Vagina (tissue), 2 donors: ENCODE measurements around the gene RFTN1. TPM values are rescaled to one million over a fixed set of nuclear protein-coding genes. Genes with fewer than 3 reads are reported as not detected.

Experiments used
- DNase-seq, 2 donors: peaks; one replicate each; pipeline ENCODE4 v3.0.0-alpha.2; 2017; ENCODE audit errors: extremely low spot score in 2 of 2
- H3K27ac ChIP-seq: fragments of 200-600 bp; sonication (generic); one replicate; pipeline ENCODE4 v1.5.1; 2019
- H3K27me3 ChIP-seq: fragments of 200-600 bp; sonication (generic); one replicate; pipeline ENCODE4 v1.5.1; 2019
- H3K36me3 ChIP-seq, 2 donors: fragments of 200-600 bp; sonication (generic); one replicate each; pipeline ENCODE4 v1.5.1; 2017 to 2019
- H3K4me1 ChIP-seq: fragments of 200-600 bp; sonication (generic); one replicate; pipeline ENCODE4 v1.5.1; 2019
- H3K4me3 ChIP-seq, 2 donors: fragments of 200-600 bp; sonication (generic); 1 replicate in 1 of 2; 2 replicates in 1 of 2; pipeline ENCODE4 v1.5.1; 2016 to 2019
- H3K9me3 ChIP-seq: fragments of 200-600 bp; sonication (generic); one replicate; pipeline ENCODE4 v1.5.1; 2019
- CTCF ChIP-seq, 3 experiments: fragments of 450-650 bp in 2 of 3; fragments of 200-600 bp in 1 of 3; sonication (generic) in 1 of 3; IDR thresholded peaks; one replicate each; pipeline ENCODE4 v1.5.1; 2017 to 2019; ENCODE audit warnings: antibody characterized with exemption in 3 of 3, mild to moderate bottlenecking in 2 of 3, moderate library complexity in 2 of 3
- POLR2A ChIP-seq, 2 donors: fragments of 450-650 bp; IDR thresholded peaks; one replicate each; pipeline ENCODE4 v1.6.1; 2017; ENCODE audit warnings: antibody characterized with exemption in 2 of 2, mild to moderate bottlenecking in 2 of 2, moderate library complexity in 2 of 2
- POLR2AphosphoS5 ChIP-seq, 2 donors: sonication (generic); formaldehyde crosslinking; IDR thresholded peaks; one replicate each; pipeline ENCODE4 v1.9.0; 2017; ENCODE audit warnings: antibody characterized with exemption in 2 of 2, mild to moderate bottlenecking in 2 of 2, low read depth in 1 of 2; ENCODE audit not compliant: insufficient read depth in 1 of 2
- intact Hi-C: fragments of 100-400 bp; cut with DNase I; formaldehyde crosslinking; loops from one replicate; pipeline ENCODE4 v1.15.1; 2023
- total RNA-seq: library from RNA; depleted of rRNA; stranded (reverse); fragments of >200 nt; gene quantifications from one replicate; pipeline ENCODE4 v1.2.3, GENCODE V29; 2016

RFTN1 gene
- total RNA-seq, 1 donor from 2014 or later = 47.4 TPM

- Histone ChIP-seq H3K27ac (no peak overlapping the region), H3K27me3 (no peaks in the 10 kb centered on the region), H3K9me3 (no peaks in the 10 kb centered on the region), H3K36me3 (no peaks in the 10 kb centered on the region), H3K4me3 (no peak overlapping the region), H3K4me1 (peaks cover 10% of the 10 kb centered on the region)
- TF ChIP-seq CTCF (IDR thresholded peaks at IDR 0.05) (no peak), POLR2A (IDR thresholded peaks at IDR 0.05) (no peak), POLR2AphosphoS5 (IDR thresholded peaks at IDR 0.05; ENCODE audit: insufficient read depth in 1 of 2, low read depth in 1 of 2) (no peak)
- intact Hi-C loops = no loop called here
- DNase-seq = no peak
Measured at GRCh38 chr3:16382845-16383244, 130.7 kb downstream of the RFTN1 start.

- intact Hi-C loops = no loop called here
- H3K4me3 ChIP-seq = no peak overlapping the region
- H3K9me3 ChIP-seq = no peaks in the 10 kb centered on the region
- H3K4me1 ChIP-seq = no peaks in the 10 kb centered on the region
- H3K27me3 ChIP-seq = no peaks in the 10 kb centered on the region
- no peak for DNase-seq
- no peaks in the 10 kb centered on the region for H3K36me3 ChIP-seq
- no peak overlapping the region for H3K27ac ChIP-seq
- no peak for TF ChIP-seq POLR2AphosphoS5 (IDR thresholded peaks at IDR 0.05; ENCODE audit: insufficient read depth in 1 of 2, low read depth in 1 of 2)
- no peak for TF ChIP-seq POLR2A (IDR thresholded peaks at IDR 0.05)
- TF ChIP-seq CTCF (IDR thresholded peaks at IDR 0.05) = no peak
Measured at GRCh38 chr3:16381426-16381825, 132.1 kb downstream of the RFTN1 start.

- Histone ChIP-seq H3K9me3 (no peaks in the 10 kb centered on the region), H3K36me3 (no peaks in the 10 kb centered on the region), H3K27me3 (no peaks in the 10 kb centered on the region), H3K27ac (no peak overlapping the region), H3K4me3 (no peak overlapping the region), H3K4me1 (no peaks in the 10 kb centered on the region)
- intact Hi-C loops = no loop called here
- no peak for DNase-seq
- no peak for TF ChIP-seq POLR2AphosphoS5 (IDR thresholded peaks at IDR 0.05; ENCODE audit: insufficient read depth in 1 of 2, low read depth in 1 of 2)
- no peak for TF ChIP-seq CTCF (IDR thresholded peaks at IDR 0.05)
- TF ChIP-seq POLR2A (IDR thresholded peaks at IDR 0.05) = no peak
Measured at GRCh38 chr3:16380421-16380820, 133.1 kb downstream of the RFTN1 start.

- no peaks in the 10 kb centered on the region for H3K27me3 ChIP-seq
- H3K9me3 ChIP-seq = no peaks in the 10 kb centered on the region
- intact Hi-C loops = no loop called here
- TF ChIP-seq POLR2AphosphoS5 (IDR thresholded peaks at IDR 0.05; ENCODE audit: insufficient read depth in 1 of 2, low read depth in 1 of 2) = no peak
- no peak for TF ChIP-seq POLR2A (IDR thresholded peaks at IDR 0.05)
- TF ChIP-seq CTCF (IDR thresholded peaks at IDR 0.05) = no peak
- no peaks in the 10 kb centered on the region for H3K4me1 ChIP-seq
- DNase-seq = no peak
- no peak overlapping the region for H3K4me3 ChIP-seq
- H3K27ac ChIP-seq = no peak overlapping the region
- H3K36me3 ChIP-seq = no peaks in the 10 kb centered on the region
Measured at GRCh38 chr3:16379838-16380237, 133.7 kb downstream of the RFTN1 start.

- no peaks in the 10 kb centered on the region for H3K4me1 ChIP-seq
- intact Hi-C loops = no loop called here
Measured at GRCh38 chr3:16378920-16379319, 134.6 kb downstream of the RFTN1 start.

More at GRCh38 chr3:16378920-16379319, 134.6 kb downstream of the RFTN1 start:
- Histone ChIP-seq H3K27ac (no peak overlapping the region), H3K4me3 (no peak overlapping the region), H3K27me3 (no peaks in the 10 kb centered on the region), H3K9me3 (no peaks in the 10 kb centered on the region), H3K36me3 (no peaks in the 10 kb centered on the region)
- DNase-seq = no peak
- TF ChIP-seq CTCF (IDR thresholded peaks at IDR 0.05) = no peak
- TF ChIP-seq POLR2A (IDR thresholded peaks at IDR 0.05) = no peak
- no peak for TF ChIP-seq POLR2AphosphoS5 (IDR thresholded peaks at IDR 0.05; ENCODE audit: insufficient read depth in 1 of 2, low read depth in 1 of 2)
